ENCODE measurements around the gene AP2A1. TPM values are rescaled to one million over a fixed set of nuclear protein-coding genes. Genes with fewer than 3 reads are reported as not detected.

AP2A1 gene
- total RNA-seq (100 to 1,000 TPM in 1 of 2 donors, 10 to 100 TPM in 1; 58.0 to 123 TPM), polyA plus RNA-seq (10 to 100 TPM; 20.1 to 57.0 TPM)

GRCh38 chr19:49766930-49767299, at the start of gene AP2A1:
TSS of gene AP2A1 (plus strand) at chr19:49767001. CDS start at chr19:49767134, 133 bp downstream.
- no peaks in the 10 kb centered on the region for H3K36me3 ChIP-seq (ENCODE audit: control insufficient read depth in 4 of 4, insufficient read depth in 3 of 4, low read depth in 1 of 4, low read length in 3 of 4)
- peak within 1 kb of the TSS; percentile 94 to 96 for H3K27ac ChIP-seq (ENCODE audit: low read depth in 1 of 2, low read length in 2 of 2)
- no peak for DNase-seq (ENCODE audit: low spot score)
- peaks cover 2 to 28% (median 22%) of the 10 kb centered on the region in 4 donors for H3K4me1 ChIP-seq (ENCODE audit: control insufficient read depth in 4 of 4, insufficient read depth in 4 of 4, low read length in 3 of 4)
- H3K9me3 ChIP-seq (ENCODE audit: control insufficient read depth in 4 of 4, low read length in 3 of 4): no peaks in the 10 kb centered on the region
- peak within 1 kb of the TSS; percentile 62 to 95 for H3K9ac ChIP-seq (ENCODE audit: low read depth in 1 of 2, low read length in 2 of 2)
- H3K27me3 ChIP-seq (ENCODE audit: control insufficient read depth in 4 of 4, insufficient read depth in 4 of 4, low read length in 3 of 4): no peaks in the 10 kb centered on the region
- H3K4me3 ChIP-seq (ENCODE audit: low read depth in 1 of 3, low read length in 3 of 3): peak within 1 kb of the TSS; percentile 81 to 96 (median 88)
- WGBS: 1% methylated on average over 38 of the region's 38 CpGs
- TF ChIP-seq FOXA2 (IDR thresholded peaks at IDR 0.05): no peak
- TF ChIP-seq ZBTB33 (IDR thresholded peaks at IDR 0.05): no peak
- no peak for TF ChIP-seq MAX (IDR thresholded peaks at IDR 0.05)
- no peak for TF ChIP-seq EGR1 (IDR thresholded peaks at IDR 0.05; ENCODE audit: low read depth in 2 of 2)
- no peak for TF ChIP-seq SP1 (IDR thresholded peaks at IDR 0.05)

GRCh38 chr19:49718511-49718910, 48.3 kb upstream of the AP2A1 start:
- H3K4me3 ChIP-seq (ENCODE audit: low read depth in 1 of 3, low read length in 3 of 3): no peak overlapping the region
- no peaks in the 10 kb centered on the region for H3K9me3 ChIP-seq (ENCODE audit: control insufficient read depth in 4 of 4, low read length in 3 of 4)
- 93% methylated on average over 8 of the region's 8 CpGs for WGBS
- no peak for TF ChIP-seq CTCF (IDR thresholded peaks at IDR 0.05; ENCODE audit: low read depth, low read length, missing input control)
- TF ChIP-seq JUND (IDR thresholded peaks at IDR 0.05): no peak
- TF ChIP-seq SP1 (IDR thresholded peaks at IDR 0.05): no peak
- TF ChIP-seq GABPA (IDR thresholded peaks at IDR 0.05 in 1 of 2, conservative IDR thresholded peaks at IDR 0.05 in 1 of 2): no peak
- no peak for TF ChIP-seq FOXA2 (IDR thresholded peaks at IDR 0.05)
- TF ChIP-seq ZBTB33 (IDR thresholded peaks at IDR 0.05): no peak
- no peak for TF ChIP-seq RXRA (IDR thresholded peaks at IDR 0.05)
- no peak for TF ChIP-seq EGR1 (IDR thresholded peaks at IDR 0.05; ENCODE audit: low read depth in 2 of 2)
- no peak for TF ChIP-seq REST (IDR thresholded peaks at IDR 0.05)
- DNase-seq (ENCODE audit: low spot score): no peak
- H3K27ac ChIP-seq (ENCODE audit: low read depth in 1 of 2, low read length in 2 of 2): peak overlapping the region in 1 of 2 donors; percentile 80
- no peaks in the 10 kb centered on the region for H3K36me3 ChIP-seq (ENCODE audit: control insufficient read depth in 4 of 4, insufficient read depth in 3 of 4, low read depth in 1 of 4, low read length in 3 of 4)
- H3K4me1 ChIP-seq (ENCODE audit: control insufficient read depth in 4 of 4, insufficient read depth in 4 of 4, low read length in 3 of 4): no peaks in the 10 kb centered on the region
- no peaks in the 10 kb centered on the region for H3K27me3 ChIP-seq (ENCODE audit: control insufficient read depth in 4 of 4, insufficient read depth in 4 of 4, low read length in 3 of 4)
- no peak overlapping the region for H3K9ac ChIP-seq (ENCODE audit: low read depth in 1 of 2, low read length in 2 of 2)

All from liver (tissue), 9 donors.